OCI-LY7 (cell line): ENCODE data around the gene FITM2. TPM values are rescaled to one million over a fixed set of nuclear protein-coding genes. Genes with fewer than 3 reads are reported as not detected.
"Not testable (repeated sequence)": the region's sequence is repeated elsewhere in the genome, so short reads cannot be mapped to it uniquely, and the experiment has no call there.

ENCODE experiments used
- BruUV-seq: library from RNA; stranded (reverse); fragments of 400-500 nt; replicated peaks from 2 replicates; lab custom pipeline; 2021; lab: Mats Ljungman, UMichigan
- CTCF ChIA-PET: fragments of 300-600 bp; sonication (Branson Sonifier 250); formaldehyde crosslinking; loops from one replicate; lab custom pipeline; 2022; ENCODE audit warnings: antibody characterized with exemption; ENCODE audit not compliant: unreplicated experiment; lab: Charles Lee
- POLR2A ChIA-PET: fragments of 300-600 bp; sonication (Branson Sonifier 250); formaldehyde crosslinking; loops from one replicate; lab custom pipeline; 2022; ENCODE audit warnings: antibody characterized with exemption; lab: Charles Lee
- DNase-seq: peaks from one replicate; pipeline ENCODE4 v3.0.0-alpha.2; 2015; ENCODE audit warnings: low spot score
- H2AFZ ChIP-seq: fragments of 200-600 bp; sonication (generic), shearing (Covaris generic); 2 replicates; pipeline ENCODE4 v1.6.1; 2014; ENCODE audit warnings: mild to moderate bottlenecking, antibody characterized with exemption, low read length, moderate library complexity
- H3K27ac ChIP-seq: fragments of 200-600 bp; sonication (generic); 2 replicates; pipeline ENCODE4 v1.5.1; 2014; ENCODE audit warnings: mixed run types, low read depth, mild to moderate bottlenecking, moderate library complexity, low read length, inconsistent platforms; ENCODE audit not compliant: poor library complexity, severe bottlenecking
- H3K36me3 ChIP-seq: fragments of 200-600 bp; sonication (generic); 2 replicates; pipeline ENCODE4 v1.6.1; 2014; ENCODE audit warnings: mild to moderate bottlenecking, antibody characterized with exemption, low read length, moderate library complexity, mixed read lengths; ENCODE audit not compliant: insufficient read depth
- H3K4me1 ChIP-seq: fragments of 200-600 bp; sonication (generic); 2 replicates; pipeline ENCODE4 v1.5.1; 2014; ENCODE audit warnings: mild to moderate bottlenecking, low read length; ENCODE audit not compliant: insufficient read depth, poor library complexity, severe bottlenecking
- H3K4me2 ChIP-seq: fragments of 200-600 bp; sonication (generic); 2 replicates; pipeline ENCODE4 v1.6.1; 2014; ENCODE audit warnings: mild to moderate bottlenecking, low read length
- H3K4me3 ChIP-seq: fragments of 200-600 bp; sonication (generic); 2 replicates; pipeline ENCODE4 v1.5.1; 2014; ENCODE audit warnings: mild to moderate bottlenecking, low read depth, low read length; ENCODE audit not compliant: poor library complexity, severe bottlenecking
- H3K79me2 ChIP-seq: fragments of 200-600 bp; sonication (generic); 2 replicates; pipeline ENCODE4 v1.6.1; 2016; ENCODE audit warnings: low read depth, mild to moderate bottlenecking, low read length, moderate library complexity, mixed read lengths; ENCODE audit not compliant: insufficient read depth
- H3K9me2 ChIP-seq: fragments of 200-600 bp; sonication (generic); 2 replicates; pipeline ENCODE4 v1.6.1; 2016; ENCODE audit warnings: mild to moderate bottlenecking, low read length, mixed read lengths; ENCODE audit not compliant: insufficient read depth
- H3K9me3 ChIP-seq: fragments of 200-600 bp; sonication (generic); 2 replicates; pipeline ENCODE4 v1.6.1; 2014; ENCODE audit warnings: mild to moderate bottlenecking, mixed run types, low read length, mixed read lengths
- H4K20me1 ChIP-seq: fragments of 200-600 bp; sonication (generic); 2 replicates; pipeline ENCODE4 v1.6.1; 2014; ENCODE audit warnings: mild to moderate bottlenecking, antibody characterized with exemption, low read length, moderate library complexity, mixed read lengths; ENCODE audit not compliant: insufficient read depth
- CTCF ChIP-seq: fragments of 200-600 bp; sonication (generic); conservative IDR thresholded peaks from 2 replicates; pipeline ENCODE4 v1.5.1; 2014; ENCODE audit warnings: mild to moderate bottlenecking, antibody characterized with exemption, low read length, moderate library complexity, mixed read lengths
- EZH2phosphoT487 ChIP-seq: fragments of 200-600 bp; sonication (generic); IDR thresholded peaks from 2 replicates; pipeline ENCODE4 v1.6.1; 2018; ENCODE audit warnings: low read depth, borderline replicate concordance, mild to moderate bottlenecking, mixed run types, antibody characterized with exemption, low read length, moderate library complexity, mixed read lengths
- intact Hi-C: fragments of 100-400 bp; cut with micrococcal nuclease; formaldehyde crosslinking; loops from one replicate; pipeline ENCODE4 v1.10.0; 2022; ENCODE audit not compliant: unreplicated experiment
- total RNA-seq, 2 experiments: library from RNA; depleted of rRNA in 1 of 2; stranded (reverse); fragments of >200 nt in 1 of 2; shearing (Covaris generic) in 1 of 2; gene quantifications; 2 replicates each; pipeline ENCODE4 v1.2.3, GENCODE V29; 2014 to 2022

The FITM2 gene
- total RNA-seq, 2 experiments from 2014 or later = 1.7 to 2.4 TPM

GRCh38 chr20:44350567-44350966 lies 39.6 kb upstream of the FITM2 start:
- no peaks in the 10 kb centered on the region for H4K20me1 ChIP-seq
- ChIA-PET CTCF (no interaction called here), POLR2A (interaction anchor here (0.6 kb wide), 1 partner anchor 1747 kb away, joined by 3 read pairs; no protein-coding TSS in a partner anchor)
- no TSS peak for BruUV-seq
- no peak overlapping the region for H3K27ac ChIP-seq
- no peaks in the 10 kb centered on the region for H3K79me2 ChIP-seq
- TF ChIP-seq EZH2phosphoT487 (no peak), CTCF (no peak)
- no peaks in the 10 kb centered on the region for H3K9me2 ChIP-seq
- no peak for DNase-seq
- H3K4me2 ChIP-seq = no peak overlapping the region
- H3K36me3 ChIP-seq = no peaks in the 10 kb centered on the region
- no peaks in the 10 kb centered on the region for H3K4me1 ChIP-seq
- H3K4me3 ChIP-seq = no peak overlapping the region
- intact Hi-C loops = no loop called here
- no peaks in the 10 kb centered on the region for H3K9me3 ChIP-seq
- H2AFZ ChIP-seq = no peak overlapping the region

- no peak overlapping the region for H2AFZ ChIP-seq
- no TSS peak for BruUV-seq
- no peak overlapping the region for H3K4me2 ChIP-seq
- ChIA-PET CTCF (no interaction called here), POLR2A (interaction anchor here (1.2 kb wide), 1 partner anchor 133 kb away, joined by 3 read pairs; no protein-coding TSS in a partner anchor)
- no peaks in the 10 kb centered on the region for H4K20me1 ChIP-seq
- H3K9me2 ChIP-seq = no peaks in the 10 kb centered on the region
- no peak overlapping the region for H3K27ac ChIP-seq
- TF ChIP-seq CTCF (no peak), EZH2phosphoT487 (no peak)
- intact Hi-C loops = no loop called here
- no peaks in the 10 kb centered on the region for H3K79me2 ChIP-seq
- H3K36me3 ChIP-seq = no peaks in the 10 kb centered on the region
- no peak overlapping the region for H3K4me3 ChIP-seq
- H3K9me3 ChIP-seq = no peaks in the 10 kb centered on the region
- no peak for DNase-seq
- no peaks in the 10 kb centered on the region for H3K4me1 ChIP-seq
Measured at GRCh38 chr20:44349349-44349748, 38.3 kb upstream of the FITM2 start.

GRCh38 chr20:44348168-44348659 lies 37.2 kb upstream of the FITM2 start:
- intact Hi-C loops = no loop called here
- no peak for TF ChIP-seq CTCF
- no peak for TF ChIP-seq EZH2phosphoT487
- DNase-seq = no peak
- no peaks in the 10 kb centered on the region for H3K9me3 ChIP-seq
- CTCF ChIA-PET = no interaction called here
- H3K36me3 ChIP-seq = no peaks in the 10 kb centered on the region
- no peak overlapping the region for H3K4me2 ChIP-seq
- H3K9me2 ChIP-seq = no peaks in the 10 kb centered on the region
- POLR2A ChIA-PET = interaction anchor here (0.6 kb wide), 1 partner anchor 240 kb away, joined by 6 read pairs; no protein-coding TSS in a partner anchor
- H3K79me2 ChIP-seq = no peaks in the 10 kb centered on the region
- H3K27ac ChIP-seq = no peak overlapping the region
- H3K4me3 ChIP-seq = no peak overlapping the region
- BruUV-seq = no TSS peak
- no peaks in the 10 kb centered on the region for H4K20me1 ChIP-seq
- no peaks in the 10 kb centered on the region for H3K4me1 ChIP-seq
- no peak overlapping the region for H2AFZ ChIP-seq

- DNase-seq, H3K9me3 ChIP-seq, H3K36me3 ChIP-seq, H3K4me3 ChIP-seq, H3K79me2 ChIP-seq, H3K4me2 ChIP-seq, POLR2A ChIA-PET, H2AFZ ChIP-seq, H3K4me1 ChIP-seq, BruUV-seq, CTCF ChIA-PET, H4K20me1 ChIP-seq, H3K9me2 ChIP-seq, intact Hi-C loops, H3K27ac ChIP-seq: not testable (repeated sequence)
Measured at GRCh38 chr20:44345941-44346340, 34.9 kb upstream of the FITM2 start.
